HG02885 (cell line): ENCODE data around the gene HS3ST3B1.

Experiments used
- ATAC-seq: cut with Tn5 transposase; IDR thresholded peaks from one replicate; pipeline ENCODE4 v1.9.1; 2021; ENCODE audit warnings: mild to moderate bottlenecking; ENCODE audit not compliant: unreplicated experiment, poor library complexity

Gene HS3ST3B1

DNA sequence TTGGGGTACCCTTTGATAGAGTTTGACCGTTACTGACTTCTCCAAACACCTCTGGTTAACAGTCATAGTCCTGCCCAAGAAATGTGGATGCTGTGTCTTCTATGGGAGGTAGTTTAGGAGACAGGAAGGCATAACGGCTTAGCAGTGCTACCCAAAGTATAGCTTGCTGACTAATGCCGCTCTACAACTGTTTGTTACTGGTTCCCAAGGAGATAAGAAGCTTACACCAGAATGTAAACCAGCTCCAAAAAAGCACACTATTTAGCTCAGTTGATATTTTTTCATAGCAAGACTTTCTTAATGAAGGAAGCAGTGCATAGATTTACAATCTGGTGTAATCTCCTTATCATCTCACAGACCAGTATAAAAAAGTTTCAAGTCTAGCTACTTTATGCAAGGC lies 95.7 kb downstream of the HS3ST3B1 start:
- no peak for ATAC-seq

DNA sequence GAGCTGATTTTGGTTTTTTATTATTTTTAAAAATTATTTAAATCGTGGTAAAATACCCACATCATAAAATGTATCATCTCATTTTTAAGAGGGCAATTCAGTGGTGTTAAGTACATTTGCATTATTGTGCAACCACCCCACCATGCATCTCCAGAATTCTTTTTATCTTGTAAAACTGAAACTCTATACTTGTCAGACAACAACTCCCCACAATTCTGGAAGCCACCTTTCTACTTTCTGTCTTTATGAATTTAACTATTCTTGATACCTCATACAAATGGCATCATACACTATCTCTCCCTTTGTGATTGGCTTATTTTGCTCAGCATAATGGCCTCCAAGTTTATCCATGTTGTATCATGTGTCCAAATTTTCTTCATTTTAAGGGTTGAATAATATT lies 97.9 kb downstream of the HS3ST3B1 start:
- no peak for ATAC-seq
